Suppressor macrophage (primary cell): ENCODE results near the gene FFAR1.

Source experiments
- DNase-seq, 4 experiments: peaks; one replicate each; pipeline ENCODE4 v3.0.0-alpha.2; 2020 to 2022

FFAR1 gene

GRCh38 chr19:35315883-35316282, 31.8 kb upstream of the FFAR1 start:
- DNase-seq = no peak

DNA sequence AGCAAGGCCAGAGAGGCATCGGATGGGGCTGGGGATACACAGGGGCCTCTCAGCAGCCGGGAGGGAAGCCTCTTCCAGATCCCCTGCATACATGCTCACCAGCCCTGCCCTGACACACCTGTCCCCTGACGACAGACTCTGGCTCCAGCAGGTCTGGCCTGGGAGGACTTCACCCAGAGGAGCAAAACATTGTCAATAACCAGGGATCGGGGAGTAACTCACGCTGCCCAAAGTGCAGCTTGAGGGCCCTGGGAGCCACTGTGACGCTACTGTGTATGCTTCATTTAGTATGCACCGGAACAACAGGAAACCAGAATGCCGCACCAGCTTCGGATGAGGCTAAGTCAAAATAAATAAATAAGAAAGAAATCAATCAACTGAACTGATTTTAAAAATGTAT, 31.1 kb upstream of the FFAR1 start:
- no peak for DNase-seq

- DNase-seq = peak; percentile 81 to 92 (median 90)
Measured at GRCh38 chr19:35317464-35318043, 30.1 kb upstream of the FFAR1 start.

DNA sequence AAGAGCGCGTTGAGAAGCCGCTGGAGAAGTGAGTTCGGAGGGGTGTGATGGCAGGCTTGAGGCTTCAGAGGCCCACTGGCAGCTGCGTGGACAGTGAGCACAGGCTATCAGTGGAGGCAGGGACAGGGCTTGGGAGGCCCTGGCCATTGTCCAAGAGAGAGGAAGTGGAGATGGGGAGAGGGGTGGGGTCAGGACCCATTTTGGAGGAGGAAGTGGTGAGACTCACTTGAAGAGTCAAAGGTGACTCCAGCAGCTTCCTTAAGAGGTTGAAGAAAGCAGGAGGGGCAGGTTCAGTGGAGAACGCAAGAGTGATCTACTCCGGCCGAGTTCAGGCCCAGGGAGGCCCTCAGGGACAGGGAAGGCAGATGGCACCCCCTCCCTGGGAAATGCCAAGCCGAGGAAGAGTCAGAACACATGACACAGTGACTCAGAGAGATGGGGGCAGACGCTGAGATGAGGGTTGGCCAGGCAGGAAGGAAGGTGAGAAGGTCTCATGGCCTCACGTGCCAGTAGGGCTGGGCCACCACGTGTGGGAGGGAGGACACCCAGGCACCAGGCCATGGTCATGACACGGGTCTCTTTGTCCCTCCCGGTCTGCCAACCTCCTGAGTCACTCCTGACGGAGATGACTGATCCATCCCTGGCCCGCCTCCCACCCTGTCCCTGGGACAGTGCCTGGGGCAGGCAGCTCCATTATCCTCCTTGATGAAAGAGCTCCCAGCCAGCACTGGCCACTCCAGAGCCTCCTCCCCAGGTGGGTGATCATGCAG, 28.8 kb upstream of the FFAR1 start:
- peak; percentile 94 to 99 (median 96) for DNase-seq

DNA sequence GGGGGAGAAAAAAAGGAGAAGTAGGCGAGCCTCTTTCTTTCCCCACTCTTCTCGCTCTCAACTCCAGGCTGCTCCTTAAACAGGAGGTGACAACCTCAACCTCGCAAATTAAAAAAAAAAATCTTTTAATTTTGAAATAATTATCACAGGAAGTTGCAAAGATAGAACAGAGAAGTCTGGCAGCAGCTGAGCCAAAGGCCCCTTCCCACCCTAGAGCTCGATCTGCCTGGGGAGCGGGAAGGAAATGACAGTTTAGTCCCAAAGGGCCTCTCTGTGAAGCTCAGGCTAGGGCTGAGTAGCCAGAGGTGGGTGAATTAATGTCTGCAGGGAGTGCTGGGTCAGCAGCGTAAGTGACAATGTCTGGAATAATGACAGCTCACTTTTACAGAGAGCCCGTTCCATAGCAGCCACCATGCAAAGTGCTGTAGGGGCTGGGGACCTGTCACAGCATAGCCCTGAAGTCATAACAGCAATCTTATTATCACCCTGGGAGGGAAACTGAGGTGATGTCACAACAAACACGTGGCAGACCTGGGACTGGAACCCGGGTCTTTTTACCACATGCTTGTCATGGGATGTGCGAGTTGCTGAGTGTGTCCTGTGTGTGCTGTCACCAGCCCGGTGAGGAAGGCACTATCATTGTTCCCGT, 27.5 kb upstream of the FFAR1 start:
- peak; percentile 76 to 85 (median 84) for DNase-seq

- DNase-seq = peak in 1 of 4 experiments; percentile 28
Measured at GRCh38 chr19:35321291-35321690, 26.4 kb upstream of the FFAR1 start.

- no peak for DNase-seq
Measured at GRCh38 chr19:35322014-35322413, 25.7 kb upstream of the FFAR1 start.

- DNase-seq = no peak
Measured at GRCh38 chr19:35327642-35328041, 20.1 kb upstream of the FFAR1 start.

GRCh38 chr19:35328851-35329285, 18.8 kb upstream of the FFAR1 start, which contains the start of gene CD22:
Gene CD22, plus strand, starts transcription at chr19:35329187. Its CDS starts 2,854 bp downstream, at chr19:35332041.
- peak in 3 of 4 experiments; percentile 44 to 50 (median 47) for DNase-seq

GRCh38 chr19:35329323-35329722, 18.4 kb upstream of the FFAR1 start:
- no peak for DNase-seq

- no peak for DNase-seq
Measured at GRCh38 chr19:35330475-35330874, 17.2 kb upstream of the FFAR1 start.

DNA sequence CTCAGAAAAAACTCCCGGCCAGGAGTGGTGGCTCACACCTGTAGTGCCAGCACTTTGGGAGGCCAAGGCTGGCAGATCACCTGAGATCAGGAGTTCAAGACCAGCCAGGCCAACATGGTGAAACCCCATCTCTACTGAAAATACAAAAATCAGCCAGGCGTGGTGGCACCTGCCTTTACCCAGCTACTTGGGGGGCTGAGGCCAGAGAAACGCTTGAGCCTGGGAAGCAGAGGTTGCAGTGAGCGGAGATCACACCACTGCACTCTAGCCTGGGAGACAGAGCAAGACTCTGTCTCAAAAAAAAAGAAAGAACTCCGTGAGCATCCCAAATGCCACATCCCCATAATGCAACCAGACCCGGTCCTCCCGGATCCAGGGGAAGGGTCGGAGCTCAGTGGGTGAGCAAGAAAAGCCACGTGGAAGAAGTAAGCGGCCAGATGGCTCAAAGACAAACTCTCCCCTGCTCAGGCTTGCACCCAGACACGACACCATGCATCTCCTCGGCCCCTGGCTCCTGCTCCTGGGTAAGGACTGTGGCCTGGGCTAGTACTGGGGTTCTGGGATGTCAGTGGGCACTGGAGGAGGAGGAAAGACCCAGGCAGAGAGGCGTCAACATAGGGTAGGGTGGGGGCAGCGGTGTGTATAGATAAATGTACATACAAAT, 16.0 kb upstream of the FFAR1 start:
- no peak for DNase-seq

- DNase-seq = no peak
Measured at GRCh38 chr19:35332817-35333216, 14.9 kb upstream of the FFAR1 start.

- no peak for DNase-seq
Measured at GRCh38 chr19:35334144-35334753, 13.5 kb upstream of the FFAR1 start.

GRCh38 chr19:35336166-35336955, 11.3 kb upstream of the FFAR1 start:
- DNase-seq = no peak

DNA sequence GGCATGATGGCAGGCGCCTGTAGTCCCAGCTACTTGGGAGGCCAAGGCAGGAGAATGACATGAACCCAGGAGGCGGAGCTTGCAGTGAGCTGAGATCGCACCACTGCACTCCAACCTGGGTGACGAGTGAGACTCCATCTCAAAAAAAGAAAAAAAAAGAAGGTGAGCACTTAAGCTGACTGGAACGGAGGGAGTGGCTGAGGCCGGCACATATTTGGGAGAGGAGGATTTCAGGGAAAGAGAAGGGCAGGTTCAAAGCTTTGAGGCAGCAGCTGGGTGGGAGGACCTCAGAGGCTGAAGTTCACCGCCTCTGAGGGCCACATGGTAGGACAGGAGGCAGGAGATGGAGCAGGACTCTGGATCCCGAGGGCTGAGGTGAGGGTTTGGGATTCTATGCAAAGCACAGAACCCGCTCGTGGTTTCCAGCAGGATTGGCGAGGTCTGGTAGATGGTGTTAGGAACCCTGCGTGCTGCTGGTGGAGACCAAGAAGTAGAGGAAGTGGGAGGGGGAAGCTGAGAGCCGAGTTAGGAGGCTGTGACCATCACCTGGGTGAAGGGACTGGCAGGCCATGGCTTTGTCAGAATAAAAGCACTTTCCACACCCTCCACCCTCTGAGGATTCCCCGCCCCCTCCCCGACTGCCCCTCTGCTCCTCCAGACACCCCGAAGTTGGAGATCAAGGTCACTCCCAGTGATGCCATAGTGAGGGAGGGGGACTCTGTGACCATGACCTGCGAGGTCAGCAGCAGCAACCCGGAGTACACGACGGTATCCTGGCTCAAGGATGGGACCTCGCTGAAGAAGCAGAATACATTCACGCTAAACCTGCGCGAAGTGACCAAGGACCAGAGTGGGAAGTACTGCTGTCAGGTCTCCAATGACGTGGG, 10.4 kb upstream of the FFAR1 start:
- no peak for DNase-seq

- DNase-seq = no peak
Measured at GRCh38 chr19:35337984-35338296, 9.8 kb upstream of the FFAR1 start.

- DNase-seq = no peak
Measured at GRCh38 chr19:35340431-35340830, 7.3 kb upstream of the FFAR1 start.

GRCh38 chr19:35341006-35341405, 6.7 kb upstream of the FFAR1 start:
- DNase-seq = no peak

GRCh38 chr19:35341565-35342225, 6.0 kb upstream of the FFAR1 start:
- no peak for DNase-seq
